Measurements from ENCODE around the gene PTCH2. TPM values are rescaled to one million over a fixed set of nuclear protein-coding genes. Genes with fewer than 3 reads are reported as not detected.

The PTCH2 gene, protein sequence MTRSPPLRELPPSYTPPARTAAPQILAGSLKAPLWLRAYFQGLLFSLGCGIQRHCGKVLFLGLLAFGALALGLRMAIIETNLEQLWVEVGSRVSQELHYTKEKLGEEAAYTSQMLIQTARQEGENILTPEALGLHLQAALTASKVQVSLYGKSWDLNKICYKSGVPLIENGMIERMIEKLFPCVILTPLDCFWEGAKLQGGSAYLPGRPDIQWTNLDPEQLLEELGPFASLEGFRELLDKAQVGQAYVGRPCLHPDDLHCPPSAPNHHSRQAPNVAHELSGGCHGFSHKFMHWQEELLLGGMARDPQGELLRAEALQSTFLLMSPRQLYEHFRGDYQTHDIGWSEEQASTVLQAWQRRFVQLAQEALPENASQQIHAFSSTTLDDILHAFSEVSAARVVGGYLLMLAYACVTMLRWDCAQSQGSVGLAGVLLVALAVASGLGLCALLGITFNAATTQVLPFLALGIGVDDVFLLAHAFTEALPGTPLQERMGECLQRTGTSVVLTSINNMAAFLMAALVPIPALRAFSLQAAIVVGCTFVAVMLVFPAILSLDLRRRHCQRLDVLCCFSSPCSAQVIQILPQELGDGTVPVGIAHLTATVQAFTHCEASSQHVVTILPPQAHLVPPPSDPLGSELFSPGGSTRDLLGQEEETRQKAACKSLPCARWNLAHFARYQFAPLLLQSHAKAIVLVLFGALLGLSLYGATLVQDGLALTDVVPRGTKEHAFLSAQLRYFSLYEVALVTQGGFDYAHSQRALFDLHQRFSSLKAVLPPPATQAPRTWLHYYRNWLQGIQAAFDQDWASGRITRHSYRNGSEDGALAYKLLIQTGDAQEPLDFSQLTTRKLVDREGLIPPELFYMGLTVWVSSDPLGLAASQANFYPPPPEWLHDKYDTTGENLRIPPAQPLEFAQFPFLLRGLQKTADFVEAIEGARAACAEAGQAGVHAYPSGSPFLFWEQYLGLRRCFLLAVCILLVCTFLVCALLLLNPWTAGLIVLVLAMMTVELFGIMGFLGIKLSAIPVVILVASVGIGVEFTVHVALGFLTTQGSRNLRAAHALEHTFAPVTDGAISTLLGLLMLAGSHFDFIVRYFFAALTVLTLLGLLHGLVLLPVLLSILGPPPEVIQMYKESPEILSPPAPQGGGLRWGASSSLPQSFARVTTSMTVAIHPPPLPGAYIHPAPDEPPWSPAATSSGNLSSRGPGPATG
- 1 to 10 TPM in 1 of 2 experiments, under 1 TPM in 1; 0.94 to 1.0 TPM for total RNA-seq

DNA sequence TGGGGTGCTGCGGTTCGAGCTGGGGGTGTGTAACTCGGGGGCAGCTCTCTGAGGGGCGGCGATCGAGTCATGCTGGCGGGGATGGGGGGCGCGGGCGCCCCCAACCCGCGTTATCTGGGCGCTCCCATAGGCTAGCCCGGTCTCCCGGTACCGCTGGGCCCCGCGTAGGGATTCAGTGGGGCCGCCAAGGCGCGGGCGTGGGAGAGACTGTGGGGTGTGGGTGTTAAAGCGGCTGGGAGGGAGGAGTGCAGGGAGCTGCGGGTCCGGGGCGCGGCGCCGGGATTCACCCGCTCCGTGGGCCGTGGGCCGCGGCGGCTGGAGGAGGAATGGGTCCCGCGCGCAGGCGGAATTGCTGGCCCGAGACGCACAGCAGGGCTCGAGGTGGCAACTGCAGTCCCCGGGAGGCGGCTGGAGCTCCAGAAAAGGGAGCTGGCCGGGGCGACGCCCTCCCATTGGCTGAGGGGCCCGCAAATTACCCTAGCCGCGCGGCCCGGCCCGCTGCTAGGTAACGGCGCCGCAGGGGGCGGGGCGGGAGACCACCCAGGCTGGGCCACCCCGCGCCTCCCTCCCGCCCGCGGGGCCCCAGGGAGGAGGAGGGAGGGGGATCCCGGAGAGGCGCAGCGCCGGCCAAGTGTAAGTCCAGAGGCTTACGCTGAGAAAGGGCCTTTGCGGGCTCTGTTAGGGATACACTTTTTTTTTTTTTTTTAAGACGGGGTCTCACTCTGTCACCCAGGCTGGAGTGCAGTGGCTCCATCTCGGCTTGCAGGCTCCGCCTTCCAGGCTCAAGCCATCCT is at the start of gene PTCH2:
Gene PTCH2 (minus strand): TSS at position 392 of the 794 bp plus-strand sequence. CDS start 321 bp downstream, at position 71.
- intact Hi-C loops (cut with micrococcal nuclease): no loop called here
- Mint-ChIP-seq H3K4me3 (peak within 1 kb of the TSS; percentile 9), H3K9me3 (peaks cover 2% of the 10 kb centered on the region), H3K4me1 (ENCODE audit: low read depth) (peaks cover 4% of the 10 kb centered on the region), H3K27ac (no peak within 1 kb of the TSS), H3K36me3 (ENCODE audit: low read depth) (peaks cover 9% of the 10 kb centered on the region), H3K27me3 (ENCODE audit: low read depth) (peaks cover 28% of the 10 kb centered on the region)
- peak; percentile 26 for DNase-seq
- CTCF ChIA-PET: no interaction called here

DNA sequence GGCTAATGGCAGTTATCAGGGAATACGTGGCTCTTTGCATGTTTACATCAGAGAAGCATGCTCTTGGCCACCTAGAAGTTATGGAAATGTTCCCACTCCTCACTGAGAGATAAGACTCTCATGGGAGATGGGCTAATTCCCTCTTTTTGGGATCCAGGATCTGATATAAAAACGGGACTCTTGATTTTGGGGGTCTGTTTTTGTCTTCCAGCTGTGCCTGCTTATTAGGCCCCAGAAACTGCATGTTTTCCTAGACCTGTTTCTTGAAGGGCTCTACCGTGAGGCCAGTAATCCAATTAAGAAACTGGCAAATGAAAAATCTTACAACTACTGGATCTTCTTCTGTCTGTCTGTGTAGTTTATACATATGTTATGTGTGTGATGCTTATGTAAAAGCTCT is 47.0 kb upstream of the PTCH2 start:
- H3K9me3 Mint-ChIP-seq: peaks cover 27% of the 10 kb centered on the region
- CTCF ChIA-PET: no interaction called here

DNA sequence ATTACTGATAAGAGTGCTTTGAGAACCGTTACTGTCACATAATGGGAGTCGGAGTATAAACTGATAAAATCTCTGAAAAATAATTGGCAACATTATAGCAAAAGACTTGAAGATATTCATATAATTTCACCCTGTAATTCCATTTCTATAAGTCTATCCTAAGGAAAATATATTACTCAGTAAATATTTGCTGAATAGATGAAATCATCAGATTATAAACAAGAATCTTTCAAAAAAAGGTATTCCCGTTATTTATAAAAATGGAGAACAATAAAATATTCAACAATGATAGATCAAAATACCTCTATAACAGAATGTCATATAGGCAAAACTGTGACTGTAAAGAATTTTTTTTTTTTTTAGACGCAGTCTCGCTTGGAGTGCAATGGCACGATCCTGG is 42.4 kb upstream of the PTCH2 start:
- H3K36me3 Mint-ChIP-seq (ENCODE audit: low read depth): peaks cover 52% of the 10 kb centered on the region
- peaks cover 22% of the 10 kb centered on the region for H3K9me3 Mint-ChIP-seq
- no peak overlapping the region for H3K4me3 Mint-ChIP-seq
- no peak for DNase-seq
- no peak overlapping the region for H3K27ac Mint-ChIP-seq
- intact Hi-C loops (cut with micrococcal nuclease): no loop called here
- CTCF ChIA-PET: interaction anchor here (0.6 kb wide), 1 partner anchor 28 kb away, joined by 3 read pairs; no protein-coding TSS in a partner anchor
- H3K4me1 Mint-ChIP-seq (ENCODE audit: low read depth): no peaks in the 10 kb centered on the region
- H3K27me3 Mint-ChIP-seq (ENCODE audit: low read depth): no peaks in the 10 kb centered on the region

More for the DNA sequence above, 47.0 kb upstream of the PTCH2 start:
- intact Hi-C loops (cut with micrococcal nuclease): no loop called here
- Mint-ChIP-seq H3K36me3 (ENCODE audit: low read depth) (peaks cover 65% of the 10 kb centered on the region), H3K4me3 (no peak overlapping the region), H3K27ac (no peak overlapping the region), H3K4me1 (ENCODE audit: low read depth) (no peaks in the 10 kb centered on the region), H3K27me3 (ENCODE audit: low read depth) (no peaks in the 10 kb centered on the region)
- DNase-seq: no peak

DNA sequence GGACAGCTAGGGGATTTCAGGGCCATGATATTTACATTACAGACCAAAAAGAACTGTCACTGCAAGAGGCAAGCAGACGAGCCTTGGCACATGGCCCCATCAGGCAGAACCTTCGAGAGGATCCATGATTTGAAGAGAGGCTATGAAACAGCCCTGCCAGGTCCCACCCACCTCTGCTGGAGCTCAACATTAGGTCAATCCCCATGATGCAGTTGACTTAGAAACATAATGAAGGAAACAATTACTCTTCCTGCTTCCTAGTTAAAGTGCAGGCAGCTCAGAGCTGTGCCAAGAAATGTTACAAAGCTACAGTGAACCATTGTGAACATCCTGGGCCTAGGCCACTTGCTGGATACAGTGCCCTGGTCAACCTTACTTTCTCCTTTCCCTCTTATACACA is 41.7 kb upstream of the PTCH2 start:
- intact Hi-C loops (cut with micrococcal nuclease): no loop called here
- peaks cover 51% of the 10 kb centered on the region for H3K36me3 Mint-ChIP-seq (ENCODE audit: low read depth)
- peaks cover 20% of the 10 kb centered on the region for H3K9me3 Mint-ChIP-seq
- no peaks in the 10 kb centered on the region for H3K4me1 Mint-ChIP-seq (ENCODE audit: low read depth)
- no peak for DNase-seq
- H3K27ac Mint-ChIP-seq: no peak overlapping the region
- no peaks in the 10 kb centered on the region for H3K27me3 Mint-ChIP-seq (ENCODE audit: low read depth)
- no peak overlapping the region for H3K4me3 Mint-ChIP-seq
- CTCF ChIA-PET: interaction anchor here (0.6 kb wide), 1 partner anchor 28 kb away, joined by 3 read pairs; no protein-coding TSS in a partner anchor

DNA sequence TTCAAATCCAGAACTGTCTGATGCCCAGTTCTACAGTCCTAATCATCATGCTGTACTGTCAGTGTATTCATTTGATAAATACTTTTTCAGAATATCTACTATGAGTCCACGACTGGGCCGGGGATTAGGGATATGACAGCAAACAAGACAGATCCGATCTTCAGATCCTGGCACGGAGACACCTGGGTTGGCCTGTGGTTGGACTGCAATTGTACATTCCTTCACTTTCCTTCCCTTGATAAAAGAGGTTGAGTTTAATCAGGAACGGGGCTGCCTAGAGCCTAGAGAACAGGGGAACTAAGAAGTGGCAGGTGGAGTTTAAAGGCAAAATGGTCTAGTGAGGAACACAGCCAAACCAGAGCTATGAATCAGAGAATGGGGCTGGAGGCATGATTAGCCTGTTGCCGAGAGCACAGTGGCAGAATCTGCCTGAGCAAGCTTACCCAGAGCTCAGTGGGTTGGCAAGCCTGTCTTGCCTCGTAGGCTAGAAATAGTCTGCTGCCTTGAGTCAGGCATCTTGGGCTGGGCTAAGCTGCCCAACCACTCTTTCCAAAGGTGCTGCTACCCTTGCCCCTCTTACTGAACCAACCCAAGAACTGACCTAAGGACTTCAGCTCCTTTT is 38.1 kb upstream of the PTCH2 start:
- no peaks in the 10 kb centered on the region for H3K4me1 Mint-ChIP-seq (ENCODE audit: low read depth)
- H3K9me3 Mint-ChIP-seq: peaks cover 6% of the 10 kb centered on the region
- intact Hi-C loops (cut with micrococcal nuclease): no loop called here
- no peaks in the 10 kb centered on the region for H3K27me3 Mint-ChIP-seq (ENCODE audit: low read depth)
- CTCF ChIA-PET: interaction anchor here (0.7 kb wide), 1 partner anchor 10 kb away, joined by 3 read pairs; no protein-coding TSS in a partner anchor
- no peak for DNase-seq
- H3K4me3 Mint-ChIP-seq: no peak overlapping the region
- no peak overlapping the region for H3K27ac Mint-ChIP-seq
- peaks cover 34% of the 10 kb centered on the region for H3K36me3 Mint-ChIP-seq (ENCODE audit: low read depth)

DNA sequence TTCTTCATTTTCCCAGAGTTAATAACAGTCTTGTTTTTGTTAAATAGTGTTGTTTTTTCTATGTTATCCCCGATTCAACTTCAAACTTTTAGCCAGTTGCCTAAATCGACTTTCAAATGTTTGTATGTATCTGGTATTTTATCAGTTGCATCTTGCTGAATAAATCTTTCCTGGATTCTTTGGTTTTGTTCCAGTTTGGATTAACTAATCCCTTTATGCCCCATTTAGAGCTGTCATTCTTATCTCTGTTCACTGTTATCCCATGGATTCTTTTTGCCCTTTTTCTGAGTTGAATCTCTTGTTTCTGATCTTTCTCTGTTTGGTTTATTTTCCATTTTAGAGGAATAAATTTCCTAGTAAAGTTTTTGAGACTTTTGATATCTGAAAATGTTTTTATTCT is 31.1 kb upstream of the PTCH2 start:
- Mint-ChIP-seq H3K9me3 (no peaks in the 10 kb centered on the region), H3K27me3 (ENCODE audit: low read depth) (no peaks in the 10 kb centered on the region), H3K4me3 (no peak overlapping the region), H3K4me1 (ENCODE audit: low read depth) (no peaks in the 10 kb centered on the region), H3K36me3 (ENCODE audit: low read depth) (peaks cover 36% of the 10 kb centered on the region), H3K27ac (no peak overlapping the region)
- CTCF ChIA-PET: interaction anchor here (0.7 to 0.9 kb wide), 2 partner anchors 13 to 796 kb away, joined by 3 read pairs; no protein-coding TSS in a partner anchor
- no peak for DNase-seq
- intact Hi-C loops (cut with micrococcal nuclease): no loop called here

DNA sequence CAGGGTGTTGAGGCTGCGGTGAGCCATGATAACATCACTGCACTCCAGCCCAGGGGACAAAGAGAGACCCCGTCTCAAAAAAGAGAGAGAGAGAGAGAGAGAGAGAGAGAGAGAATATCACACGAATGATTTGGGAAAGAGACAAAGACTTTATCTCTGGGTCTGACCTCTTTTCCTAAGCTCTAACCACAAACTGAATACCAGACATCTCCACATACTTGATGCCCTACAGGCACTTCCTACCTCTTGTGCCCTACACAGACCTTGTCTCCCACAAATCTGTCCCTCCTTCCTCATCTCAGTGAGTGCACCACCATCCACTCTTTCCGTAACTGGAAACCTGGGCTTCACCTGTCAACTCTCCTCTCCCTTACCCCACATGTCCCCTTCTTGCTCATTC is 27.0 kb upstream of the PTCH2 start:
- peaks cover 39% of the 10 kb centered on the region for H3K36me3 Mint-ChIP-seq (ENCODE audit: low read depth)
- H3K4me3 Mint-ChIP-seq: no peak overlapping the region
- DNase-seq: no peak
- CTCF ChIA-PET: interaction anchor here (0.6 to 1.1 kb wide), 2 partner anchors 11 to 83 kb away, joined by 3 to 5 read pairs; no protein-coding TSS in a partner anchor
- no peaks in the 10 kb centered on the region for H3K9me3 Mint-ChIP-seq
- no peak overlapping the region for H3K27ac Mint-ChIP-seq
- no peaks in the 10 kb centered on the region for H3K27me3 Mint-ChIP-seq (ENCODE audit: low read depth)
- no peaks in the 10 kb centered on the region for H3K4me1 Mint-ChIP-seq (ENCODE audit: low read depth)
- intact Hi-C loops (cut with micrococcal nuclease): no loop called here

DNA sequence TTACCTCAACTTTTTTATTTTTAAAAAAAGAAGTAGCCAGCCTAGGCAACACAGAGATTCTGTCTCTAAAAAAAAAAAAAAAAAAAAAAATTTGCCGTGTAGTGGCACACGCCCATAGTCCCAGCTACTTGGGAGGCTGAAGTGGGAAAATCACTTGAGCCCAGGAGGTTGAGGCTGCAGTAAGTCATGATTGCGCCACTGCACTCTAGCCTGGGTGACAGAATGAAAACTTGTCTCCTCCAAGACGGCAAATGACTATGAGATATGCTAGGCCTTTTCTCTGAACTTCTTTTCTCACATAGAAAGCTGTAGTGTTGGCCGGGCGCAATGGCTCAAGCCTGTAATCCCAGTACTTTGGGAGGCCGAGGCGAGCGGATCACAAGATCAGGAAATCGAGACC is 24.7 kb upstream of the PTCH2 start:
- DNase-seq: no peak
- Mint-ChIP-seq H3K27ac (no peak overlapping the region), H3K9me3 (no peaks in the 10 kb centered on the region), H3K4me3 (no peak overlapping the region), H3K36me3 (ENCODE audit: low read depth) (peaks cover 33% of the 10 kb centered on the region), H3K27me3 (ENCODE audit: low read depth) (no peaks in the 10 kb centered on the region), H3K4me1 (ENCODE audit: low read depth) (no peaks in the 10 kb centered on the region)
- CTCF ChIA-PET: no interaction called here
- intact Hi-C loops (cut with micrococcal nuclease): no loop called here

DNA sequence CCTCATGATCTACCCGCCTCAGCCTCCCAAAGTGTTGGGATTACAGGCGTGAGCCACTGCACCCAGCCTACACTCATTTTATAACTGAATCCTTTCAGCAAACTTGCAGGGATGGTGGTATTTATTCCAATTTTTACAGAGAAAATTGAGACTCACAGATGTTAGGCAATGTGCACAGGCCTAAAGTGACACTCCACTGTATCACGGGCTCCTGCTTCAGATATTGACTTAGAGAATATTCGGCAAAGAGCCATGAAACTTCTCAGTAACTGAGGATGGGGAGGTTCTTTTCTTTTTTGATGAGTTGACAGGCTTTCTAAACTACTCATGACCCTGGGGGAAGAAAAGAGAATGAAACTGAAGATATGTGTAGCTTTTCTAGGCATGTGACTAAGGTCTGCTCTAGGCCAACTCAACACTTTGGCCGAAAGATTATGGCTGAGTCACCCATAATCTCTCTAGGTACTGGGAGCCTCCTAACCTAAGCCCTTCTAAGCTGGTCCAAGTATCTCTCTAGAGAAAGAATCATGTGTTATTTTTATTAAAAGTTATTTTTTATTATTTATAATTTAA is 19.9 kb upstream of the PTCH2 start:
- no peaks in the 10 kb centered on the region for H3K27me3 Mint-ChIP-seq (ENCODE audit: low read depth)
- CTCF ChIA-PET: no interaction called here
- H3K36me3 Mint-ChIP-seq (ENCODE audit: low read depth): peaks cover 13% of the 10 kb centered on the region
- H3K4me1 Mint-ChIP-seq (ENCODE audit: low read depth): no peaks in the 10 kb centered on the region
- no peaks in the 10 kb centered on the region for H3K9me3 Mint-ChIP-seq
- intact Hi-C loops (cut with micrococcal nuclease): no loop called here
- DNase-seq: no peak
- no peak overlapping the region for H3K4me3 Mint-ChIP-seq
- H3K27ac Mint-ChIP-seq: no peak overlapping the region

DNA sequence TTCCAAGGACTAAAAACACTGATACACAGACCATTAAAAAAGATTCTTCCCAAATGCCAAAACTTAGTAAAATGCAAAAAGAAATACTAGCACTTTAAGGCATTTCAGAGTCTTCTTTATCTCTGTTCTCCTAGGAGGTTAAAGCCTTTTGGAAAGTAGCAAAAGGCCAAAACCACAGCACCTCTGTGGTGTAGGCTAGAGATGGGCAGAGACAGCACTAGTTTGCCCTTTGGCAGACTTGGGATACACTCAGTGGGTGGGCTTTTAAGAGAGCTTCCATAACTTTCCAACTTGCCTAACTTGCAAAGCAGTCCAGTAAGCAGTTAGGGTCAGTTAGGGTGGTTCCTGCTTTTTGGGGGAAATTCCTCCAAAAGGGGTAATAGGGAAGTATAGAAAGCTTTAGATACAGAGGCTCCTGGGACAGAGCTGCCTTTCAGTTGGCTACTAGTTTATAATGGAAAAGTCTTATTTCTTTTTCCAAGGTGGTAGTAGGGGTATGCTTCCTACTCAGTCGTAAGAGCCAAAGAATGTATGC is 17.9 kb upstream of the PTCH2 start:
- CTCF ChIA-PET: interaction anchor here (1.1 kb wide), 2 partner anchors 13 to 26 kb away, joined by 3 read pairs; no protein-coding TSS in a partner anchor

DNA sequence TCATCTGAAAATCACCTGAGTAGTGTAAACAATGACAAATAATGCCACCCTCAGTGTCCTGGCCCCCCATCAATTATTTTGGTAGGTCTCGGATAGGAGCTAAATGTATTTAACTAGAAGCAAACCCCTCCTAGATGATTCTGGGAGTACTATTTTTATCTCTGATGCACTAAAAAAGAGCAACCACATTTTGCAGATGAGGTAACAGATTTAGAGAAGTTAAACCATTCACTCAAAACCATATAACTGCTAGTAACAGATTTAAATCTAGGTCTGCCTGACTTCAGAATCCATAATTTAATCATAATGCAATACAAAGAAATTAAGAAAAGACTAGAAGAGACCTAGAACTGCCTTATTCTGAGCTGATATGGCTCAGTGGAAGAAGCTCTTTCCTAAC is 17.3 kb upstream of the PTCH2 start:
- no peak overlapping the region for H3K27ac Mint-ChIP-seq
- DNase-seq: no peak
- H3K4me1 Mint-ChIP-seq (ENCODE audit: low read depth): no peaks in the 10 kb centered on the region
- CTCF ChIA-PET: no interaction called here
- H3K9me3 Mint-ChIP-seq: no peaks in the 10 kb centered on the region
- intact Hi-C loops (cut with micrococcal nuclease): no loop called here
- H3K36me3 Mint-ChIP-seq (ENCODE audit: low read depth): peaks cover 17% of the 10 kb centered on the region
- no peaks in the 10 kb centered on the region for H3K27me3 Mint-ChIP-seq (ENCODE audit: low read depth)
- H3K4me3 Mint-ChIP-seq: no peak overlapping the region

More for the DNA sequence above, 17.9 kb upstream of the PTCH2 start:
- no peaks in the 10 kb centered on the region for H3K4me1 Mint-ChIP-seq (ENCODE audit: low read depth)
- DNase-seq: no peak
- H3K27ac Mint-ChIP-seq: no peak overlapping the region
- H3K27me3 Mint-ChIP-seq (ENCODE audit: low read depth): no peaks in the 10 kb centered on the region
- intact Hi-C loops (cut with micrococcal nuclease): no loop called here
- no peaks in the 10 kb centered on the region for H3K9me3 Mint-ChIP-seq
- H3K36me3 Mint-ChIP-seq (ENCODE audit: low read depth): peaks cover 17% of the 10 kb centered on the region
- no peak overlapping the region for H3K4me3 Mint-ChIP-seq
